HepG2 (cell line): ENCODE measurements around the gene CDH1.
A peak's percentile ranks its signal among the peaks of the same experiment; 100 is the strongest.

Source experiments
- CTCF ChIP-seq: sonication (generic); formaldehyde crosslinking; IDR thresholded peaks from 2 replicates; pipeline ENCODE4 v1.5.0; 2020; ENCODE audit warnings: mild to moderate bottlenecking, missing genetic modification reagents, moderate library complexity
- ELF4 ChIP-seq: sonication (generic); formaldehyde crosslinking; IDR thresholded peaks from 2 replicates; pipeline ENCODE4 v1.5.0; 2020; ENCODE audit warnings: missing genetic modification reagents, mild to moderate bottlenecking, moderate library complexity, borderline replicate concordance
- KLF16 ChIP-seq, 2 experiments: sonication (generic) in 1 of 2; formaldehyde crosslinking in 1 of 2; IDR thresholded peaks; 2 replicates each; pipeline versions ENCODE4 v1.6.1 to v1.8.0; 2016 to 2023; ENCODE audit warnings: missing genetic modification reagents in 2 of 2, missing compliant biosample characterization in 1 of 2

GRCh38 chr16:68873635-68874471 lies 136.8 kb downstream of the CDH1 start:
- TF ChIP-seq KLF16 (CRISPR knock-in tag; IDR thresholded peaks at IDR 0.05): no peak
- no peak for TF ChIP-seq CTCF
- TF ChIP-seq ELF4 (CRISPR knock-in tag): 0 out of 2 replicates have a peak, but pooled peaks have one; percentile 42
